HG03571 (cell line): ENCODE results near the gene MS4A4A.
"Not testable (repeated sequence)": the region's sequence is repeated elsewhere in the genome, so short reads cannot be mapped to it uniquely, and the experiment has no call there.

Source experiments
- ATAC-seq: cut with Tn5 transposase; IDR thresholded peaks from one replicate; pipeline ENCODE4 v1.9.1; 2021; ENCODE audit not compliant: unreplicated experiment

Gene MS4A4A

DNA sequence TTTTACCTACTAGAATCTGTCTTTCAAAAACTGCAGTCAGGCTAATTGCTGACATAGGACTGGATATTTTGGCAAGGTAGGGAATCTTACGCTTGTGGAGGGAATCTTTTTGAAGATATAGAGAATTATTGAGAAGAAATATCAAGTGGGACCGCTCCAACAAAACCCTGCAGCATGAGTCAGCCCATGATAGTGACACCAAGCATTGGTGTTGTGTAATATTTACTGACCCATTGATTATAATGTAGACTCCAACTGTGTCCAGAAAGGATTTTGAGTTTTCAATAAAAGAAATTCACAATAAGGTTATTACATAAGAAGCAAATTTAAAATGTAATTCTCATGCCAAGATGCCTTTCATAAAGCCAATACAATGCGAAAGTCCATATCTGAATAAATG, 20.7 kb downstream of the MS4A4A start:
- ATAC-seq: no peak

DNA sequence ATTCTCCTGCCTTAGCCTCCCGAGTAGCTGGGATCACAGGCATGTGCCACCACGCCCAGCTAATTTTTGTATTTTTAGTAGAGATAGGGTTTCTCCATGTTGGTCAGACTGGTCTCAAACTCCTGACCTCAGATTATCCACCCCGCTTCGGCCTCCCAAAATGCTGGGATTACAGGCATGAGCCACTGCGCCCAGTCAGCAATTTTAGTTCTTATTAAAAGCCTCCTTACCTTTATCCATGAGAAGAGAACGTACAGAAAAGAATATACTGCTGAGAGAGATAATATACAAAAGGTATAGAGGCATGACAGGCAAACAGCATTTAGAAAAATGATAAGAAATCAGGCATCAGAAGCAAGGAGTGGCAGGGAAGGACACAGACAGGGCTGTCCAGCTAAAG, 21.4 kb downstream of the MS4A4A start:
- ATAC-seq: not testable (repeated sequence)

DNA sequence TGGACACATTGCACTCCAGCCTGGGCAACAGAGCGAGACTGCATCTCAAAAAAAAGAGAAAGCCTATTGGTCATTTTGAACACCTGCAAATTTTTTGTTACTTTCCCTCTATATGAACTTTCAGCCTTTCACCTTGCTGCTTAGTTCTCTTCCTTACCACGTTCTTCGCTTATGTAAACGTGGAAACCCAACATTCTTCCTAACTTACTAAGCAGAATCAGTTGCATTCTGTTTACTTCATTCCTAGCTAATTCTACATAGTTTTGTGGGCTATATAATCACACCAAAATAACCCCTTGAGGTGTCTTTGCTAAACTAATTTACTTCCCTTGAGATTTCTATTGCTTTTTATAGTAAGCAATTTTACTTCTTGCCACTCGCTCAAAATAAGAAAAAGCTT, 23.2 kb downstream of the MS4A4A start:
- ATAC-seq: no peak

DNA sequence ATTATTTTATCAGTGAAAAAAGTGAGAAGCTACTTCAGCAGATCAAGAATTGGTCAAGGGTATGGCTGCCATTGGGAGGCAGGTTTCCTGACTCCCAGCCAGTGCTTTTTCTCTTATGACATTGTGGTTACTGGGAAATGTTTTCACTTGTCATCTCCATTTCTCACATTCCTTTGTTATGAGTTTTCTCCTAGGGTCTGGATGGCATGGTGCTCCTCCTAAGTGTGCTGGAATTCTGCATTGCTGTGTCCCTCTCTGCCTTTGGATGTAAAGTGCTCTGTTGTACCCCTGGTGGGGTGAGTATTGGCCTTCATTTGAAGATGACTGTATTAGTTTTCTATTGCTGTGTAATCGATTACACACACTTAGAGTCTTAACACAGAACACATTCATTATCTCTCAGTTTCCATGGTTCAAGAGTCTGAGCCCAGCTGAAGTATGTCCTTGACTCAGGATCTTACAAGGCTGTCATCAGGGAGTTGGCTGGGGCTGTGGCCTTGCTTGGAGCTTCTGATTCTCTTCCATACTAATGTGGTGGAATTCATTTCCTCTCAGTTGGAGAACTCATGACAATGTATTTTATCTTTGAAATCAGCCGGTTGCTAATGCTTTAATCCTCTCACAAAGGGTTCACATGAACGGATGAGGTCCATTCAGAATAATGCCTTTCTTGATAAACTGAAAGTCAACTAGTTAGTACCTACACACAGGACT, 25.6 kb downstream of the MS4A4A start:
- ATAC-seq: no peak

DNA sequence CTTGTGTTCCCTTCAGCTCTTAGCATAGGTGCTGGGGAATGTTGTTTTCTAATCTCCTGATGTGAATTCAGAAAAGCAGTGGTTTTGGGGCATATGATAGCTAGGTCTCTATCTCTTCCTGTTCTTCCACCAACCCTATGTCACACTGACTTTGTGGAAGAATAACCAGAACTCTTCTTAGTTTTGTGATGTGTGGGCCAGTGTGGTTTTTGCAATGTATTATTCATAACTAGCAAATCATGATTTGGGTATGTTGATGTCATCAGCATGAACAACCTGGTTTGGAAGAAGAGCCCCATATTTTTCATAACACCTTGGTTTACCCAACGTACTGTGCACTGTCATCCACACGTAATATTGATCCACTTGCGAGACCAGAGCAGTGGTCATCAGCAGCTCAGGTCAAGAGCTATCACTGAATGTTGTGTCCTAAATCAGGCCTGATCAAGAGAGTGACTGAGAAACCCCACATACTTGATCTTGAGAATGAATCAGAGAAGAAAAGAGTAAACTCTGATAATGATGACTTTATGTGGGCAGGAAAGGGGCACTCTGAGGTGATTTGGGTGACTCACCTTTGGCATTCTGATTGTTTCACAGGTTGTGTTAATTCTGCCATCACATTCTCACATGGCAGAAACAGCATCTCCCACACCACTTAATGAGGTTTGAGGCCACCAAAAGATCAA, 27.2 kb downstream of the MS4A4A start:
- no peak for ATAC-seq

DNA sequence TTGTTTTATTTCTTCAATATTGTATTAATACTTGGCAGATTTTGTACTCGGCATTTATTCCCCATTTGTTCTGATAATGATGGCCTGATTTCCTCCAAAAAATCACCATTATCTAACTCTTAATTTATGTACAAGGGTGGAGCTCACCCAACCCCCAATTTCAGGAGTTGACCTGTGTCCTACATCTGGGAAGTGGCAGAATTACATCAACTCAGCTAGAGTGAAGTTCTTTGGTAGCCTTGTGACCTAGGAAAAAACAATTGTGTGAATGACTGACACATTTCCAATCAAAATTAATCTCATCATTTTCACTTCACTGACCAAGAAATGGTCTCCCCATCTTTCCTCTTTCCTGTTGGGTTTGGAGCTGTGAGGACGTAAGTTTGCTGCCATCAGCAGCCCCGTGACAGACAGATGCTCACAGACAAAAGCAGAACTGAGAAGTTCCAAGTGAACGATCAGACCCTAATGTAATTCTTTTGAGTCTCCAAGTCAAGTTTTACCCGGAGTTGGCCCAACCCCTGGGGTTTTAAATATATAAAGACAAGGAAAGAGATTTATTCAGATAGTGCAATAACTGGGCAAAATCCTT, 30.0 kb downstream of the MS4A4A start:
- ATAC-seq: no peak

DNA sequence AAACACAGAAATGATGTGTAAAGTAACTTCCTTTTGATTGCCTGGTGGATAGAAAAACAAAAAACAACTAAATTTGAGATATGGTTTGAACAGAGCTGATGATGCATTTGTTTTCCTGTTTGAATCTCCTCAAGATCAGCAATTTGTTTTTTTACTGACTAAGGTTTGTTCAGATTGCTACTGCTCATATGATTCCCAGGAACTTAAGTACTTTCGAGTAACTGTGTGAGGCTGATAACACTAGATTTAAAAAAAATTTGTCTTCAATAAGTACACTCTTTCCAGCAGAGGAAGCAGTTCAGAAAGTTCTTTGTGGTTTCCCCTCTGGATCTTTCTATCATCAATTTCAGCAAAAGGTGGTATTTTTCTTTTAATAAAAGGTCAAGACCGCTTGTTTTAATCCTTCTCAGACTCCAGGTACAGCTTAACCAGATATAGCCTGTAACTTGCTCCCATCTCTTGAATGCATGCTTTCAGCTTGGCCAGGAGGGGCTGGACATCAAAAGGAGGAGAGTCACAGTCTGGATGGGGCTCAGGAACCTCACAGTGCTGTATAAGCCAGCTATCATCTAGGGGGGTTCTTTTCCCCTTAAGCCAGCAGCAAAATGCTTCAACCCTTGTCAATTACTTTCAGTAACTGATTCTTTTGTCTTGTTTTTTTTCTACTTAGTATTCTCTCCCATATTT, 34.3 kb downstream of the MS4A4A start:
- ATAC-seq: no peak

DNA sequence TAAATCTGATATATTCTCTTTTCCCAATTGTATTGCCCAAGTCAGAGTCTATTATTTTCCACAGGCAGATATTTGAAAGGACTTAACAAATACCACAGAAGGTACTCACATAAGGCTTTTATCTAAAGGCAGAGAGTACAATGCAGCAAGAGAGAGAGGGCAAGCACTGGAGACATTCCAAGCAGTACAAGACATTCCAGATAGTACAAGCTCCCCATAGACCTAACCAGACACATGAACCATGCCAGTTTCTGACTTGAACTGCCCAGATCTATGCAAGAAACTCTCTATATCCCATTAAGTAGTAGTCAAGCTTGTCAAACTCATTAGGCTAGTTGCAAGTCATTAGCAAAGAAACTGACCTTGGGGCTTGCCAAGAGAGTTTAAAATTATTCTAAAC, 35.4 kb downstream of the MS4A4A start:
- ATAC-seq: no peak

DNA sequence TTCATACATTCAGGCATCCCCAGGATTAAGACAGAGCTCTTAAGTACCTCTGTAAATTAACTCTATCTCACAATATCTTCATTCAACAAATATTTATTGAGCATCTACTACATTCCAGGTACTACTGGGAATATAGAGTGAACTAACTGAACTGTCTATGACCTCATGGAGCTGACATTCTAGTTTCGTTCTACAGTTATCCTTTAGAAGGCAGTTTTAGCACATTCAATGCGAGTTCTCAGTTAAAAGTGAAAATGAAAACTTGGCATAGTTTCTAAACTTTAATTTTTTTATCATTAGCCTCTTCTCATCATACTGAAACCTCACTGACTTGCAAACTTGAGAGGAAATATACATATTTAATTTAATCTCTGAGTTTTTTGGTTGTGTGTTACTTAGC, 35.9 kb downstream of the MS4A4A start:
- no peak for ATAC-seq

DNA sequence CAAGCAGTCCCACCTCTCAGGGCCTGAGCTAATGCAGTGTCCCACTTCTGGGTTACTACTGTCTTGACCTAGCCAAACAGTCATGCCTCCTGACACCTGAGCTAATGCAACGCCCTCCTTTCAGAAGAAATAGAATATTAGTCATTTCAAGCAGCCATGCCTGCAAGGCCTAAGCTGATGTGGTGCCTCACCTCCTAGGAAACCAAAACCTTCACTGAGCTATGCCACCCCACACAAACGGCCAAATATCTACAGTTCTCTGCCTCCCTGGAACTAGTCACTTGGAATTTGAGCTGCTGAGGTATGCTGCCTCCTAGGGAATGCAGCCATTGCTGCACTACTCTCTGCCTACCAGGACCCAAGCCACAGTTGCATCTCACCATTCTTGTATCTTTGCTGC, 38.3 kb downstream of the MS4A4A start:
- no peak for ATAC-seq

DNA sequence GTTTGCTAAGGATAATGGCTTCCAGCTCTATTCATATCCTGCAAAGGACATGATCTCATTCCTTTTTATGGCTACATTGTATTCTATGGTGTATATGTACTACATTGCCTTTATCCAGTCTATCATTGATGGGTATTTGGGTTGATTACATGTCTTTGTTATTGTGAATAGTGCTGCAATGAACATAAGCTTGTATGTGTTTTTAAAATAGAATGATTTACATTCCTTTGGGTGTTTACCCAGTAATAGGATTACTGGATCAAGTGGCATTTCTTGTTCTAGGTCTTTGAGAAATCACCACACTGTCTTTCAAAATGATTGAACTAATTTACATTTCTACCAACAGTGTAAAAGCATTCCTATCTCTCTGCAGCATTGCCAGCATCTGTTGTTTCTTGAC, 40.6 kb downstream of the MS4A4A start:
- no peak for ATAC-seq

DNA sequence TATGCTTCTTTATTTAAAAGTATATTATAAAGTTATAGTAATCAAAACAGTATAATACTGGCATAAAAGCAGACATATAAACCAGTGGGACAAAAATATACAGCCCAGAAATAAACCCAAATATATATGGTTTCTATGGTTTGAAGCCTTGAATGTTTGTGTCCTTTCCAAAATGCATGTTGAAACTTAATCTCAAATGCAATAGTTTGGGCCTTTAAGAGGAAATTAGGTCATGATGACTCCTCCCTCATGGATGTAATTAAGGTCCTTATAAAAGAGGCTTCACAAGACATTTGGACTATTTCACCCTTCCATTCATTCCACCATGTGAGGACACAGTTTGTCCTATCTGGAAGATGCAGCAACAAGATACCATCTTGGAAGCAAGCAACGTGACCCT, 46.5 kb downstream of the MS4A4A start, which contains the start of gene MS4A6E:
Gene MS4A6E (plus strand): TSS at position 301 of the 400 bp plus-strand sequence. CDS start 7,641 bp downstream, outside the sequence.
- ATAC-seq: no peak

DNA sequence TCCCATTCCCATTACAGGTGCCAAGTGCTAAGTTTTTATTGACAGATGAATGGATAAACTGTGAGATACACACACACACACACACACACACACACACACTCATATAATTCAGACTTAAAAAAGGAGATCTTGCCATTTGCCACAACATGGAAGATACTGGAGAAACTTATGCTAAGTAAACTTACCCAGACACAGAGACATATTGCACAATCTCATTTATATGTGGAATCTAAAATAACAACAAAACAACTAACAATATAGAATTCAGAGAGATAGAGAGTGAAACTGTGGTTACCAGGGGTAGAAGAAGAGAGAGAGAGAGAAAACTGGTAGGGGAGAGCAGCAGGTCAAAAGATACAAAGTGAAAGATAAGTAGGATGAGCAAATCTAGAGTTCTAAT, 48.0 kb downstream of the MS4A4A start:
- ATAC-seq: no peak

DNA sequence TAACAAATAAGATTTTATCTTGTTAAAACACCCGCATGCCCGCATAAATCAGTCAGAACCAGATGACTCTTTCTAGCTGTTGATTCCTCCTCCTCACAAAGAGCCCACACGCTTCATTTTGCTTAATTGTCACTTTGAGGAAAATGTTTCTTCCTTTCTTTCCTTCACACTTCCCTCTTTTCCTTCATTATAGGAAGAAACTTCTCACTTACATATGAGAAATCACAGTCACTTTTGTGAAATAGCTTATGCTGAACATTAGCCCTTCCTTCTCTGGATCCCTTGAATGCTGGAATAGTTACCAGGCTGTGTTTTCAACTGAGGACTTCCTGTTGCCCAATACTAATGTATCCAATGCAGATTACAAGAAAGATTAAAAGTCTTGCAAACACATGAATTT, 52.4 kb downstream of the MS4A4A start:
- no peak for ATAC-seq

DNA sequence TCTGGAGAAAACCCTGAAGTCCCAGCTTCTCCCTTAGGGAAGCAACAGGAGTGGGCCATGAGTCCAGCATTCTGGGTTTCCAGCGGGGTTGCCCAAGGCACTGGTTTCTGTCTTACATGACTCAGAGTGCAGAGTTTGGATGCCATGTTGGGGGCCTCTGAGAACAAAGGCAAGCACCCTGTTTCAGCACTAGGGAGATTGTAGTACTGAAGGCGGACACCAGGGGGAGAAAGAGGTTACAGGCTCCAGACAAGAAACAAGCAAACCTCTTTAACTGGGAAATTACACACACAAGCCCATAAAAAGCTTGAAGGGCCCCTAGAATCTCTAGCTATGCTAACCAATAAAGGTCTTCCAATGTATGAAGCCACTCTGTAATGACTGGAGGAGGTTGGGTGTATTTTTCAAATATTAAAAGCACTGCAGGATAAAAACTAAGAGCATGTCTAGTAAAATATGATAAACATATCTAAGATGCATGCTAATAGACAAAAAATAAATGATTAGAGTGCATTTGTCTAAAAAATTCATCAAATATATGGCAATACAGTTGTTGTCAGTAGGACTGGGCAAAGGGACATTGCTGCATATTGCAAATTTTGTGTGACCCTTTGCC, 53.6 kb downstream of the MS4A4A start:
- peak; percentile 41 for ATAC-seq

DNA sequence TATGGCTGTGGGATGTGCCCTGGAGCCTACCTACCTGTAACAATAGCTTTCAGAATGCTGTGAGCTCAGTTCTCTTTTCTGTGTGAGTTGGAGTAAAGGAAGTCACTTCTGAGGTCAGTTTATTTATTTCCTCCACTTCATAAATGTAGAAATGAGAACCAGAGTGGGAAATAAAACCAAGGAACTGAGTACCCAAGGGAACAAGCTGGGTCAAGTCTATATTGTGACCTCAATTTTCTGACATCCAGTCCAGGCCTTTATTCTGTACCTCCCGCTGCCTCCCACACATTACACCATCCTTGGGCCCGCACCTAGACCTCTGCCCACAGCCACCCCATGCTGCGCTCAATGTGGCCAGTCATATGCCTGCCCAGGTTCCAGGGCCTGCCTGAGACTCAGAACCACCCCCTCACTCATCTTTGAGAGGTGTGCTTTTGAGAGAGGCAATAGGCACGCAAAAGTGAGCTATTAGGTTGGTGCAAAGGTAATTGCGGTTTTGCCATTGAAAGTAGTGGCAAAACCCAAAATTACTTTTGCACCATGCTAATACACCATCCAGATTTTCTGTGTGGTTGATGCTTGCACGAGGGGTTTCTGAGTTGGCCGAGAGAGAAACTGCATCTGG, 56.4 kb downstream of the MS4A4A start:
- ATAC-seq: peak; percentile 39

DNA sequence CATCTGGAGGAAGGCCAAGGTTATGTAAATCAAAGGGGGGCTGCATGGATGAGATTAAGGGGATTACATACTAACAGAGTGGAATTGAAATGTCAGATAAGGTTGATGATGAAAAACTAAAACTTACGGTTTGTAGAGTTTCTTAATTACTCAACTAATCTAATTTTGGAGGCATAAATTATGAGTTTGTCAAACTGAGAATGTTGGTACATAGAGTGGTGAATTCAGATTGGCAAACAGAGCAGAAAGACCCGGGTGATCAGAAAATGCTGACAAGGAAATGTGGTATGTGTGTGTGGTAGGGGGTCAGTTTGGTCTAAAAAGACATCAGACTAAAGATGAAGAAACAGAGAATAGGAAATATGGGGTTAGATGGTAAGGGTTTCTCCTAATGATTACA, 57.6 kb downstream of the MS4A4A start:
- ATAC-seq: no peak

DNA sequence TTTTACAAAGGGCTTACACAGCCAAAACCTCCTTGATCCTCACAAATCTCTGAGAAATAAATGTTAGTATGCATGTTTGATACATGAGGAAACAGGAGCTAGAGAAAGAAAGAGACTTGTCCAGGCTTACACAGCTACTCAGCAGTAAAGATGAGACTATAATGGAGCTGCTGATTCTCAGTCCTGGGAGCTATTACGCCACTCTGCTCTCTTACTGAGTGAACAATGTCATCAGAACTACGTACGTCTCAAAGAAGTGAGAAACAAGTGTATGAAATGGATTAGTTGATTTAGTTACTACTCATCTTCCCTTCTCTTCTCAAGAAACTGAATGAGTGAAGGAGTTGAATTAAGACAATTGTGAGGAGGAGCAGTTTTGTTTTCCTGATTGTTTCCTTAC, 58.9 kb downstream of the MS4A4A start:
- ATAC-seq: no peak

DNA sequence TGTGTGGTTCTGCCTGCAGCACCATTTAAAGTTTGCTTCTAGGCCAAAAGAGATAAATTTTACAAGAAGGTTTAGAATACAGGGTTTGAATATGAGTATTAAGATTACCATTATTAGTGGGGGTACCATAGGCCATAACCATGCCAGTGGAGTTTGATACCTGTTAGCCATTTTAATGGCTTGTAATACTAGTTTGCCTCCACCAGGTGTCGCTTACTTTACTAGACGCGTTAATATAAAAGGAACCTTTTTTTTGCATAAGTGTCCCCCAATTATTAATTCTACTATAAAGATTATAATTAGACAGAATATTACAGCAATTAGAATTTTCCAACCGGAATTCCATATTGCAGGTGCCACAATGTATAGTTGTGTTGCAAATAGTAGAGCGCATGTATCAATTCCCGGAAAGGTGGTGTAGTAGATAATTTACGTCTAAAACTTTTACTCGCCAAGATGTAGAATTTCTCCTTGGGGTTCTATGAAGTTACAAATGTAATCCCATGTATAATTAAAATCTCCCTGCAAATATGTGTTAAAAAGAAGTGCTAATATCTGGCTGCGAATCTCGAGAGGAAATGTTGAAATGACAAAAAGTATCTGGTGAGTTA, 62.7 kb downstream of the MS4A4A start:
- no peak for ATAC-seq

DNA sequence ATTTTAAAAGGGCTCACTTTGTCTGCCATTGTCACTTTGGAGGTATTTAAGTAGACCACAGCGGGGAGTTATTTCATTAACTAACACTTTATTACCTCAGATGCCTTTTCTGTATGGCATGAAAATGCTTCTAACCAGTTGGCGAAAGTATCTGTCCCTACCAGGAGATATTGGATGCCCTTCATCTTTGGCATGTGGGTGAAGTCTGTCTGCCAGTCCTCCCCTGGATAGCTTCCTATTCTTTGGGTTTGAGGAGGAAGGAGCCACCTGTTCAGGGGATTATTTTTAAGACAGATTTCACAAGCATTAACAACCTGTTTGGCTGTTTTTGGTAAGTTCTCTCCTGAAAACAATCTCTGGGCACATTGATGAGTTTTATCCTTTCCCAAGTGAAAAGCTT, 63.7 kb downstream of the MS4A4A start:
- no peak for ATAC-seq
